Measurements from ENCODE around the gene CASKIN1. TPM values are rescaled to one million over a fixed set of nuclear protein-coding genes. Genes with fewer than 3 reads are reported as not detected.

CASKIN1 gene
- polyA plus RNA-seq, 2 of the 4 experiments (the other 2 are of a cell fraction), result 0.27 to 0.87 TPM

DNA sequence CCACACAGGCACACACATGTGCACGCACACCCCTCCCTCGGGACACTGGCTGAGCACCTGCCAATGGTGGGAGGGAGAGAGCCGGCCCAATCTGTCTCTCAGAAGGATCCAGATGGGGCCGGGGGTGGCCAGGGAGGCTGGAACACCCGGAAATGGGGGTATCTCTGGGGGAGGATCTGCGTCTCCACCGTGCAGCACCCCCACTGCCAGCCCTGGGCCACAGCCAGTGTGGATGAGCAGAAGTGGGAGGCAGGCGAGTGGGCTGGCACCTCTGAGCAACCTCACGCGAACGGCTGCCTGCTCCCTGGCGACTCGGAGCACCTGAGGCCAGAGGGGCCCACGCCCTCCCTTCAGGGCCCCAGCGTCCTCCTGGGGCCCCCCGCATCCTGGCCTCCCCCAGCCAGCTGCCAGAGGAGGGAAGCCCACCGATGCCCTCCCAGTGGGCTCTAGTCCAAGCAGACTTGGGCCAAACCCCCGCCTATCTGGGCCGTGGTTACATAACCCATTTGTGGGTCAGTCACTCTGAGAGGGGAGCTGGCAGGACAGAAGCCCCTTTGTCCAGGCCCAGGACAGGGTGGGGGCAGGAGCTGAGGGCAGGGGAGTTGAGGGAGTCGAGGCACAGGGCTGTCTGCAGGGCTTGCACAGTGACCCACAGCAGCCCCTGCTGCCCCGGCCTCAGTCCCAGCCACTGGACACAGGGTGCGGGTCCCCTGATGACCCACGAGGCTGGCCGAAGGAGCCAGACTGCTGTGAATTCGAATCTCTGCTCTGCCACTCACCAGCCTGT is 5.6 kb downstream of the CASKIN1 start:
- POLR2A ChIA-PET, result no interaction called here
- no peak overlapping the region for H3K27ac ChIP-seq
- WGBS (ENCODE audit: missing lambda C conversion rate), result 72% methylated on average over 11 of the region's 25 CpGs
- H3K4me2 ChIP-seq, result no peak overlapping the region
- H3K4me3 ChIP-seq, result no peak overlapping the region
- TF ChIP-seq, protein P1, sequence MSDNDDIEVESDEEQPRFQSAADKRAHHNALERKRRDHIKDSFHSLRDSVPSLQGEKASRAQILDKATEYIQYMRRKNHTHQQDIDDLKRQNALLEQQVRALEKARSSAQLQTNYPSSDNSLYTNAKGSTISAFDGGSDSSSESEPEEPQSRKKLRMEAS (IDR thresholded peaks at IDR 0.05), result no peak
- TF ChIP-seq CHD2 (IDR thresholded peaks at IDR 0.05; ENCODE audit: low read length, partially characterized antibody), result no peak
- no peak for TF ChIP-seq HDAC2 (IDR thresholded peaks at IDR 0.05)
- TF ChIP-seq, protein P2, sequence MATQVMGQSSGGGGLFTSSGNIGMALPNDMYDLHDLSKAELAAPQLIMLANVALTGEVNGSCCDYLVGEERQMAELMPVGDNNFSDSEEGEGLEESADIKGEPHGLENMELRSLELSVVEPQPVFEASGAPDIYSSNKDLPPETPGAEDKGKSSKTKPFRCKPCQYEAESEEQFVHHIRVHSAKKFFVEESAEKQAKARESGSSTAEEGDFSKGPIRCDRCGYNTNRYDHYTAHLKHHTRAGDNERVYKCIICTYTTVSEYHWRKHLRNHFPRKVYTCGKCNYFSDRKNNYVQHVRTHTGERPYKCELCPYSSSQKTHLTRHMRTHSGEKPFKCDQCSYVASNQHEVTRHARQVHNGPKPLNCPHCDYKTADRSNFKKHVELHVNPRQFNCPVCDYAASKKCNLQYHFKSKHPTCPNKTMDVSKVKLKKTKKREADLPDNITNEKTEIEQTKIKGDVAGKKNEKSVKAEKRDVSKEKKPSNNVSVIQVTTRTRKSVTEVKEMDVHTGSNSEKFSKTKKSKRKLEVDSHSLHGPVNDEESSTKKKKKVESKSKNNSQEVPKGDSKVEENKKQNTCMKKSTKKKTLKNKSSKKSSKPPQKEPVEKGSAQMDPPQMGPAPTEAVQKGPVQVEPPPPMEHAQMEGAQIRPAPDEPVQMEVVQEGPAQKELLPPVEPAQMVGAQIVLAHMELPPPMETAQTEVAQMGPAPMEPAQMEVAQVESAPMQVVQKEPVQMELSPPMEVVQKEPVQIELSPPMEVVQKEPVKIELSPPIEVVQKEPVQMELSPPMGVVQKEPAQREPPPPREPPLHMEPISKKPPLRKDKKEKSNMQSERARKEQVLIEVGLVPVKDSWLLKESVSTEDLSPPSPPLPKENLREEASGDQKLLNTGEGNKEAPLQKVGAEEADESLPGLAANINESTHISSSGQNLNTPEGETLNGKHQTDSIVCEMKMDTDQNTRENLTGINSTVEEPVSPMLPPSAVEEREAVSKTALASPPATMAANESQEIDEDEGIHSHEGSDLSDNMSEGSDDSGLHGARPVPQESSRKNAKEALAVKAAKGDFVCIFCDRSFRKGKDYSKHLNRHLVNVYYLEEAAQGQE (IDR thresholded peaks at IDR 0.05), result no peak
- TF ChIP-seq, protein P3, sequence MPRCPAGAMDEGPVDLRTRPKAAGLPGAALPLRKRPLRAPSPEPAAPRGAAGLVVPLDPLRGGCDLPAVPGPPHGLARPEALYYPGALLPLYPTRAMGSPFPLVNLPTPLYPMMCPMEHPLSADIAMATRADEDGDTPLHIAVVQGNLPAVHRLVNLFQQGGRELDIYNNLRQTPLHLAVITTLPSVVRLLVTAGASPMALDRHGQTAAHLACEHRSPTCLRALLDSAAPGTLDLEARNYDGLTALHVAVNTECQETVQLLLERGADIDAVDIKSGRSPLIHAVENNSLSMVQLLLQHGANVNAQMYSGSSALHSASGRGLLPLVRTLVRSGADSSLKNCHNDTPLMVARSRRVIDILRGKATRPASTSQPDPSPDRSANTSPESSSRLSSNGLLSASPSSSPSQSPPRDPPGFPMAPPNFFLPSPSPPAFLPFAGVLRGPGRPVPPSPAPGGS (IDR thresholded peaks at IDR 0.05), result no peak
- TF ChIP-seq PHF8 (IDR thresholded peaks at IDR 0.05; ENCODE audit: borderline replicate concordance, low read depth), result no peak
- TF ChIP-seq ESRRA (IDR thresholded peaks at IDR 0.05; ENCODE audit: borderline replicate concordance, low read length), result no peak
- no peak for TF ChIP-seq MAZ (IDR thresholded peaks at IDR 0.05; ENCODE audit: borderline replicate concordance, low read depth, low read length)
- no peak for TF ChIP-seq BHLHE40 (IDR thresholded peaks at IDR 0.05; ENCODE audit: low read depth, low read length)
- no peak for TF ChIP-seq NR3C1 (IDR thresholded peaks at IDR 0.05)
- ATAC-seq, result no peak
- no peaks in the 10 kb centered on the region for H3K9me3 ChIP-seq
- FAIRE-seq, result no peak
- DNase-seq (ENCODE audit: low read depth in 1 of 2, low spot score in 1 of 2), result no peak
- H3K4me1 ChIP-seq, result peaks cover 17% of the 10 kb centered on the region
- CTCF ChIA-PET, result interaction anchor here (1.1 kb wide), 1 partner anchor 310 kb away, joined by 3 read pairs; no protein-coding TSS in a partner anchor

DNA sequence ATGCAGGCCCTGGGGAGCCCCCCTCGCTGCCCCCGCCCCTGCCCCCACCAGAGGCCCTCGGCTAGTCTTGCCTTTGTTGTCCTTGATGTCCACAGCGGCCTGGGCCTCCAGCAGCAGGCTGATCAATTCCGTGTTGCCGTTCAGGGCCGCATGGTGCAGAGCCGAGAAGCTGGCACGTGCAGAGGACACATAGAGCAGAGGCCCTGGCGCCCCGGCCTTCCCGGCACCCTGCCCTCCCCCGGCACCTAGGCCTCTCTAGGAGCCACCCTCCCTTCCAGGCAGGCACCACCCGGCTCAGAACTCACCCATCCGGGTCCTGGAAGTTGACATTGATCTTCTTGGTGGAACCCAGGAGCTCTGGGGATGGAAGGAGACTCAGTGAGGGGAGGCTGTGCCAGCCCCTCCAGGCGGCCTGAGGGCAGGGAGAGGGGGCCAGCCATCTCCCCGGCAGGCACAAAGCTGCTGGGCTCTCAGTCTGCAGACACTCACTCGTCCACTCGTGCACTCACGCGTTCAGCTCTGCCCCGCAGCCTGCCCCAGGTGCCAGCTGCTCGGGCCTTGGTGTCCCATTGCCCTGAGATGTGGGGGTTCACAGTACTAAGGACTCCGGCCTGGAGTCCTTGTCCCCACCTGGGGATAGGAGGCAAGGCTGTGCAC is 6.3 kb downstream of the CASKIN1 start:
- DNase-seq (ENCODE audit: low read depth in 1 of 2, low spot score in 1 of 2), result no peak
- no peak for FAIRE-seq
- no peak overlapping the region for H3K27ac ChIP-seq
- no peak overlapping the region for H3K4me3 ChIP-seq
- H3K4me1 ChIP-seq, result peaks cover 10% of the 10 kb centered on the region
- 81% methylated on average over 14 of the region's 24 CpGs for WGBS (ENCODE audit: missing lambda C conversion rate)
- H3K4me2 ChIP-seq, result no peak overlapping the region
- CTCF ChIA-PET, result interaction anchor here (1.1 to 1.4 kb wide), 2 partner anchors 186 to 311 kb away, joined by 3 read pairs; no protein-coding TSS in a partner anchor
- TF ChIP-seq MAFK (IDR thresholded peaks at IDR 0.05; ENCODE audit: partially characterized antibody), result no peak
- no peak for TF ChIP-seq ZC3H11A (IDR thresholded peaks at IDR 0.05)
- TF ChIP-seq BHLHE40 (IDR thresholded peaks at IDR 0.05; ENCODE audit: low read depth, low read length), result no peak
- TF ChIP-seq SMC3 (IDR thresholded peaks at IDR 0.05), result no peak
- TF ChIP-seq EHF (CRISPR knock-in tag; IDR thresholded peaks at IDR 0.05), result no peak
- TF ChIP-seq MYC (IDR thresholded peaks at IDR 0.05; ENCODE audit: borderline replicate concordance, low read length), result no peak
- TF ChIP-seq CEBPB (IDR thresholded peaks at IDR 0.05), result no peak
- TF ChIP-seq, protein P3 (IDR thresholded peaks at IDR 0.05), result no peak
- TF ChIP-seq, protein P4, sequence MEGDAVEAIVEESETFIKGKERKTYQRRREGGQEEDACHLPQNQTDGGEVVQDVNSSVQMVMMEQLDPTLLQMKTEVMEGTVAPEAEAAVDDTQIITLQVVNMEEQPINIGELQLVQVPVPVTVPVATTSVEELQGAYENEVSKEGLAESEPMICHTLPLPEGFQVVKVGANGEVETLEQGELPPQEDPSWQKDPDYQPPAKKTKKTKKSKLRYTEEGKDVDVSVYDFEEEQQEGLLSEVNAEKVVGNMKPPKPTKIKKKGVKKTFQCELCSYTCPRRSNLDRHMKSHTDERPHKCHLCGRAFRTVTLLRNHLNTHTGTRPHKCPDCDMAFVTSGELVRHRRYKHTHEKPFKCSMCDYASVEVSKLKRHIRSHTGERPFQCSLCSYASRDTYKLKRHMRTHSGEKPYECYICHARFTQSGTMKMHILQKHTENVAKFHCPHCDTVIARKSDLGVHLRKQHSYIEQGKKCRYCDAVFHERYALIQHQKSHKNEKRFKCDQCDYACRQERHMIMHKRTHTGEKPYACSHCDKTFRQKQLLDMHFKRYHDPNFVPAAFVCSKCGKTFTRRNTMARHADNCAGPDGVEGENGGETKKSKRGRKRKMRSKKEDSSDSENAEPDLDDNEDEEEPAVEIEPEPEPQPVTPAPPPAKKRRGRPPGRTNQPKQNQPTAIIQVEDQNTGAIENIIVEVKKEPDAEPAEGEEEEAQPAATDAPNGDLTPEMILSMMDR (IDR thresholded peaks at IDR 0.05), result no peak
- TF ChIP-seq, protein P5, sequence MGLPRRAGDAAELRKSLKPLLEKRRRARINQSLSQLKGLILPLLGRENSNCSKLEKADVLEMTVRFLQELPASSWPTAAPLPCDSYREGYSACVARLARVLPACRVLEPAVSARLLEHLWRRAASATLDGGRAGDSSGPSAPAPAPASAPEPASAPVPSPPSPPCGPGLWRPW (IDR thresholded peaks at IDR 0.05), result no peak
- no peak for TF ChIP-seq HOXB13 (CRISPR knock-in tag; IDR thresholded peaks at IDR 0.05; ENCODE audit: low read depth)
- H3K9me3 ChIP-seq, result no peaks in the 10 kb centered on the region
- ATAC-seq, result no peak
- POLR2A ChIA-PET, result interaction anchor here (0.6 kb wide), 1 partner anchor 13 kb away, joined by 5 read pairs; no protein-coding TSS in a partner anchor
